ENCODE data around the gene SYCP2L. TPM values are rescaled to one million over a fixed set of nuclear protein-coding genes. Genes with fewer than 3 reads are reported as not detected.
"Not testable (repeated sequence)": the region's sequence is repeated elsewhere in the genome, so short reads cannot be mapped to it uniquely, and the experiment has no call there.

The SYCP2L gene
- under 1 TPM; 0.59 to 0.73 TPM for total RNA-seq
- long read RNA-seq: 0 reads

- intact Hi-C loops (cut with DNase I): no loop called here
- peak; percentile 41 to 87 for ATAC-seq
- DNase-seq: peak; percentile 27
Measured at GRCh38 chr6:10886691-10887502, at the start of gene SYCP2L. TSS of gene SYCP2L (plus strand) at chr6:10887052. CDS start at chr6:10887127, 75 bp downstream.

- intact Hi-C loops (cut with DNase I): no loop called here
- DNase-seq (no peak), ATAC-seq (peak in 1 of 2 donors; percentile 2)
Measured at GRCh38 chr6:10837622-10837994, 49.2 kb upstream of the SYCP2L start.

- DNase-seq (peak; percentile 87), ATAC-seq (peak; percentile 98)
- intact Hi-C loops (cut with DNase I): no loop called here
Measured at GRCh38 chr6:10837995-10838793, 48.7 kb upstream of the SYCP2L start, which contains the start of gene MAK. TSS of gene MAK (minus strand) at chr6:10838539. CDS start at chr6:10830648, 7,891 bp downstream.

- DNase-seq: no peak
- ATAC-seq: peak in 1 of 2 donors; percentile 4
- intact Hi-C loops (cut with DNase I): no loop called here
Measured at GRCh38 chr6:10838794-10839333, 48.0 kb upstream of the SYCP2L start.

- no peak for DNase-seq
- ATAC-seq: no peak
- intact Hi-C loops (cut with DNase I): no loop called here
Measured at GRCh38 chr6:10843554-10843953, 43.3 kb upstream of the SYCP2L start.

- intact Hi-C loops (cut with DNase I): no loop called here
- DNase-seq: no peak
- ATAC-seq: no peak
Measured at GRCh38 chr6:10847684-10848083, 39.2 kb upstream of the SYCP2L start.

GRCh38 chr6:10849901-10850300 lies 37.0 kb upstream of the SYCP2L start:
- ATAC-seq (no peak), DNase-seq (no peak)
- intact Hi-C loops (cut with DNase I): no loop called here

- DNase-seq (no peak), ATAC-seq (no peak)
- intact Hi-C loops (cut with DNase I): no loop called here
Measured at GRCh38 chr6:10850728-10851127, 36.1 kb upstream of the SYCP2L start.

- intact Hi-C loops (cut with DNase I): no loop called here
- DNase-seq (no peak), ATAC-seq (no peak)
Measured at GRCh38 chr6:10852361-10852960, 34.4 kb upstream of the SYCP2L start.

- ATAC-seq; intact Hi-C loops (cut with DNase I); DNase-seq: not testable (repeated sequence)
Measured at GRCh38 chr6:10853849-10854300, 33.0 kb upstream of the SYCP2L start.

GRCh38 chr6:10854922-10855632 lies 31.8 kb upstream of the SYCP2L start:
- no peak for DNase-seq
- no peak for ATAC-seq
- intact Hi-C loops (cut with DNase I): no loop called here

- intact Hi-C loops (cut with DNase I): no loop called here
Measured at GRCh38 chr6:10857259-10857658, 29.6 kb upstream of the SYCP2L start.

GRCh38 chr6:10861086-10861485 lies 25.8 kb upstream of the SYCP2L start:
- no peak for ATAC-seq
- intact Hi-C loops (cut with DNase I): no loop called here
- DNase-seq: no peak

More at GRCh38 chr6:10857259-10857658, 29.6 kb upstream of the SYCP2L start:
- ATAC-seq: no peak
- no peak for DNase-seq

GRCh38 chr6:10862361-10862760 lies 24.5 kb upstream of the SYCP2L start:
- intact Hi-C loops (cut with DNase I): no loop called here
- no peak for ATAC-seq
- no peak for DNase-seq

GRCh38 chr6:10863031-10863430 lies 23.8 kb upstream of the SYCP2L start:
- intact Hi-C loops (cut with DNase I); DNase-seq; ATAC-seq: not testable (repeated sequence)

- ATAC-seq; intact Hi-C loops (cut with DNase I); DNase-seq: not testable (repeated sequence)
Measured at GRCh38 chr6:10866709-10867108, 20.1 kb upstream of the SYCP2L start.

GRCh38 chr6:10867952-10868351 lies 18.9 kb upstream of the SYCP2L start:
- DNase-seq: no peak
- no peak for ATAC-seq

GRCh38 chr6:10873374-10873773 lies 13.5 kb upstream of the SYCP2L start:
- intact Hi-C loops (cut with DNase I): no loop called here
- DNase-seq (no peak), ATAC-seq (peak in 1 of 2 donors; percentile 25)

More at GRCh38 chr6:10867952-10868351, 18.9 kb upstream of the SYCP2L start:
- intact Hi-C loops (cut with DNase I): no loop called here

- no peak for ATAC-seq
- intact Hi-C loops (cut with DNase I): no loop called here
- no peak for DNase-seq
Measured at GRCh38 chr6:10874207-10874606, 12.6 kb upstream of the SYCP2L start.
